Islet of Langerhans (tissue), 1 donor: ENCODE measurements around the gene FAM20A.
"Not testable (repeated sequence)": the region's sequence is repeated elsewhere in the genome, so short reads cannot be mapped to it uniquely, and the experiment has no call there.

Source experiments
- FAIRE-seq: peaks from one replicate; lab custom pipeline; 2011; peaks lifted over from hg19 to GRCh38; lab: Jason Lieb, UNC

FAM20A gene

GRCh38 chr17:68518063-68518815 is 82.9 kb downstream of the FAM20A start:
- FAIRE-seq: no peak

- not testable (repeated sequence) for FAIRE-seq
These were observed 83.6 kb downstream of the FAM20A start for GRCh38 chr17:68517605-68518004.

GRCh38 chr17:68516732-68517131 is 84.4 kb downstream of the FAM20A start:
- no peak for FAIRE-seq

GRCh38 chr17:68514831-68515635 is 86.1 kb downstream of the FAM20A start:
- FAIRE-seq: no peak

GRCh38 chr17:68513932-68514331 is 87.2 kb downstream of the FAM20A start:
- no peak for FAIRE-seq

- FAIRE-seq: no peak
These were observed 88.2 kb downstream of the FAM20A start for GRCh38 chr17:68512960-68513474.

GRCh38 chr17:68512247-68512959 is 88.8 kb downstream of the FAM20A start, which contains the start of gene PRKAR1A:
TSS of gene PRKAR1A (plus strand) at chr17:68512430. CDS start at chr17:68515400, 2,970 bp downstream.
- FAIRE-seq: peak; percentile 84

- no peak for FAIRE-seq
These were observed 89.4 kb downstream of the FAM20A start for GRCh38 chr17:68511671-68512246.

- FAIRE-seq: no peak
These were observed 89.9 kb downstream of the FAM20A start for GRCh38 chr17:68511254-68511670.

GRCh38 chr17:68509141-68510057 is 91.8 kb downstream of the FAM20A start:
- FAIRE-seq: no peak

- FAIRE-seq: no peak
These were observed 93.6 kb downstream of the FAM20A start for GRCh38 chr17:68507576-68507975.

- no peak for FAIRE-seq
These were observed 95.2 kb downstream of the FAM20A start for GRCh38 chr17:68505951-68506350.

- FAIRE-seq: no peak
These were observed 100.1 kb downstream of the FAM20A start for GRCh38 chr17:68501074-68501473.

GRCh38 chr17:68499587-68499986 is 101.6 kb downstream of the FAM20A start:
- FAIRE-seq: no peak

- FAIRE-seq: no peak
These were observed 102.5 kb downstream of the FAM20A start for GRCh38 chr17:68498479-68499326.

GRCh38 chr17:68497885-68498319 is 103.3 kb downstream of the FAM20A start:
- no peak for FAIRE-seq

GRCh38 chr17:68495081-68495480 is 106.1 kb downstream of the FAM20A start:
- FAIRE-seq: no peak

GRCh38 chr17:68492394-68493054 is 108.6 kb downstream of the FAM20A start:
- not testable (repeated sequence) for FAIRE-seq
